SIG-M5 treated with dmso at 0.1 percent for 504 hours (cell line): ENCODE data around the gene ADAD2.

ENCODE experiments used
- DNase-seq: peaks from one replicate; lab custom pipeline; 2025; ENCODE audit not compliant: unreplicated experiment; lab: John Stamatoyannopoulos, UW

Gene ADAD2

GRCh38 chr16:84220851-84221250, 29.9 kb downstream of the ADAD2 start:
- no peak for DNase-seq

DNA sequence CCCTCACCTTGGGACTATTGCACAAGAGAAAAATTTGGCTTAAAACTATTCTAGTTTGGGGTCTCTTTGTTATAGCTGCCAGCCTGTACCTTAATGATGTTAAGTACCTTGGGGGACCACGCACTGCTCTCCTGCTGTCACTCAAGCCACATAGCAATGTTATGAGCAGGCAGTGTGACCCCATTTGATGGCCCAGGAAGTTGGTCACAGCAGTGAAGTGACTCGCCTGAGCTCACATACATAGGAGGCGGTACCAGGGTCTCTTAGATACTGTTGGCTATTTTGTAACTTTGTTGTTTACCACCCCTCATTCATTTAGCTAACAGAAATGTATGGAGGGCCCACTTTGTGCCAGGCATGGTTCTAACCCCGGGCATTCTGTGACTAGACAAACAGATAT, 32.5 kb downstream of the ADAD2 start:
- no peak for DNase-seq

DNA sequence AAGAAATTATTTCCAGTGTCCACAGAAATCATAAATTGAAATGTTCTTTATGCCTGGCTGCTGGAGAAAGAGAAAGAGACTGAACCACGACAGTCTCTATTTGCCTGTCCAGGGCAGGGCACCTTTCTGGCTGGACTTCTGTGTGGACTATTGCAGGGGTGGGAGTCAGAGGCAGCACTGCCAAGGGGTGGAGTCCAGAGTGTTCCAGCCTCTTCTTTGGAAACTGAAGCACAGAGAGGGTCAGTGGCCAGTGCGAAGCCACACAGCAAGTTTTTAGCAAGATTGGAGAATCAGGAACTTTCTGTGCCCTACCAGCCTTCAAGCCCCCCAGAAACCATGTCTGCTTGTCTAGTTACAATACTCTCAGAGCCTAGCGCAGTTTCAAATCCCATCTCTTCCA, 33.6 kb downstream of the ADAD2 start:
- DNase-seq, result no peak

DNA sequence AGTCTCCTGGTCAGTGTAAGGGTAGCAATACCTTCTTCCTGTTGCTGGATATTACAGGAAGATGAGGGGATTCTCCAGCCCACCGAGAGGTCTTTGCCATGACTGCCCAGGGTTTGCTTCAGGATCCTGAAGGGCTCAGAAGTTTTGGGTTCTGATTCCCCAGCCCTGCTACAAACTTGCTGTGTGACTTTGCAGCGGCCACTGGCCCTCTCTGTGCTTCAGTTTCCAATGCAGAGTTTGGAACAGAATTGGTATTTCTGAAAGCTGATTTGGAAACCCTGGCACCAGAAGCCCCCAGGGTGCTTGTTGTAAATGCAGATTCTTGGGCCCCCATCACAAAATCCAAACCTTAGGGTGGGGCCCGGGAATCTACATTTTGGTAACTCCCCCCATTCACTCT, 34.2 kb downstream of the ADAD2 start:
- no peak for DNase-seq

GRCh38 chr16:84225571-84225970, 34.6 kb downstream of the ADAD2 start:
- no peak for DNase-seq

DNA sequence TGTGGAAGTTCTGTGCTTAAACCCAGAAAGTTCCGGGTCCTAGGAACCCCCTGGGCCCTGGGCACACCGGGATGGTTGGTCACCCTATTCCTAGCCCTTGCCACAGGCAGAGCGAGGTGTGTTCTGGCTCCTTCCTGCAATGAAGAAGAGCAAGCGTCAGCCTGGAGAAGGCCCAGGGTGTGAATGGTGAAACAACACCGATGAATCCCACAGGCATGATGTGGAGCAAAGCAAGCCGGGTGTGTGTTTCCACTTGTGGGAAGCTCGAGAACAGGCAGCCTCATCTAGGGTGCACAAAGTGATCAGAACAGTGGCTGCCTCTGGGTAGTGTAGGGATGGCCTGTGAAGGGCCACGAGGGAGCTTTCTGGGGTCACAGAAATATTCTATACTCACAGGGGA, 35.1 kb downstream of the ADAD2 start:
- DNase-seq, result no peak

GRCh38 chr16:84227548-84227947, 36.6 kb downstream of the ADAD2 start:
- DNase-seq, result no peak

DNA sequence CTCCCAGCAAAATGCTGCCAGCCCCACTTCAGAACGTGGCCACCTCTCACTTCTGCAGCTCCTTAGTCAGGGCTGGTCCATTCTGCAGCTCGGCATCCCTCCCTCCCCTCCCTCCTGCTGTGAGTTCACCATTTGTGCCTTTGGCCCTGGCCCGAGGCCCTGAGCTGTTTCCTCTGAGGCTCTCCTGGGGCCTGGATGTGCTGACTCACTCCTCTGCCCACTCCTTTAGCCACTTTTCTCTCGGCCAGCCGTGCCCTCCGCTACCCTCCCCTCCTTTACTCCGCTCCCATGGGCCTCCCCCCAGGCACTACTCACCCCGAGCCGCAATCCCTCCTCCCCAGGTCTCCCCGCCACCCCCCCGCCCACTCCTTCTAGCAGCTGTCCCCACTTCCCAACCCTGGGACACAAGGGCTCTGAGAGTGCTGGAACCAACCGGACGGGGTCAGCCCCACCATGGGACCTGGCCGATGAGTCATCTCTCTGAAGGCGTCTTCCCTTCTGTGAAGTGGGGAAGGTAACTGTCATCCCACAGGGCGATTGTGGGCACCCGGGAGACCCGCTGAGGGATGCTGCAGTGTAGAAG, 37.4 kb downstream of the ADAD2 start:
- DNase-seq, result no peak

GRCh38 chr16:84229471-84229870, 38.5 kb downstream of the ADAD2 start:
- DNase-seq, result no peak

GRCh38 chr16:84232060-84232459, 41.1 kb downstream of the ADAD2 start:
- no peak for DNase-seq

DNA sequence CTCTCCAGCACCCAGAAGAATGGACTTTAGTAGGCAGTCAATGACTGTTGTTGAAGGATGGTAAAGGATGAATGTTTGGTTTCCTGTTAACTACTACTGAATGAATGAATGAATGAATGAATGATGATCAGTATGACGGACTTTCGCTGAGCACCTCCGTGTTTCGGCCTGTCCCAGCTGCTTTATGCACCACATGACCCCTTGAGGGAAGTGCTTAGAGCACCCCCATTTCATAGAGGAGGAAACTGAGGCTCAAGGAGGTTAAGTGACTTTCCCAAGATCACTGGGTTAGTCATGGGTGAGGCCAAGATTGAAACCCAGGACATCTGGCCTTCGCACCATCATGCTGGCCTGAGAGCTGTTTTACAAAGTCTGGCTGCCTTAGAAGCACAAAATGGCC, 42.0 kb downstream of the ADAD2 start:
- no peak for DNase-seq

GRCh38 chr16:84233748-84234147, 42.8 kb downstream of the ADAD2 start:
- DNase-seq, result no peak

DNA sequence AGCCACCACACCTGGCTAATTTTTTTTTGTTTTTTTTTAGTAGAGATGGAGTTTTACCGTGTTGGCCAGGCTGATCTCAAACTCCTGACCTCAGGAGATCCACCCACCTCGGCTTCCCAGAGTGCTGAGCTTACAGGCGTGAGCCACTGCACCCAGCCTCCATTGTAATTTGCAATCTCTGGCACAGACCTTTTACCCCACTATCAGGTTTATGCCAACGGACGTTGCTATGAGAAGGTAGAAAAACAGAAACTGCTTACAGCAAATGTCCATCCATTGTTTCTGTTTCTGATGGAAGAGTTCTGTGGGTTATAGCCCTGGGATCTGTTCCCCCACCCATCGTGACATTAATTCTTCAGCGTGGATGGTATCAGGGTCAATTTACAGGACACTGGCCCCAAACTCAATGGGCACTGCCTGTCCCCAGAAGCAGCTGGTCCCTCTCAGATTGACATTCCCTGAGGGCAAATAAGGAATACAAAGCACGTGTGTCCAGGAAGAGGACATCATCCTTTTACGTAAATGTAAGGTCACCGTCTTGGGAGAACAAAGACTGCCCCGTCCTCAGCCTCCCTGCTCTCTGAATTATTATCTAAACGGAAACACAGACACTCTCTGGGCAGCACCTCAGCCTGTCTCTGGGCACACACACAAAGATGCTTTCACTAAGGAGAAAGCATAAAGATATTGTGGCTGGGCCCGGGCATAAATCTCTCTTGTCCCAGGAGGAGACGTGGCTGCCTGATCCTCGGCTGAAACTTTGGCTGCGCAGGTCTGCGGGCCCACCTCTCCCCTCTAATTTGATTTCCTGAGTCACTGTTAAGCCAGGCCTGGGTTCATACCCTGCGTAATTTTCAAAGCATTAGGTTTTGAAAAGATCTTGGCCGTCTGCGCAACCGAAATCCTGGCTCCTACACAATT, 43.6 kb downstream of the ADAD2 start:
- no peak for DNase-seq

DNA sequence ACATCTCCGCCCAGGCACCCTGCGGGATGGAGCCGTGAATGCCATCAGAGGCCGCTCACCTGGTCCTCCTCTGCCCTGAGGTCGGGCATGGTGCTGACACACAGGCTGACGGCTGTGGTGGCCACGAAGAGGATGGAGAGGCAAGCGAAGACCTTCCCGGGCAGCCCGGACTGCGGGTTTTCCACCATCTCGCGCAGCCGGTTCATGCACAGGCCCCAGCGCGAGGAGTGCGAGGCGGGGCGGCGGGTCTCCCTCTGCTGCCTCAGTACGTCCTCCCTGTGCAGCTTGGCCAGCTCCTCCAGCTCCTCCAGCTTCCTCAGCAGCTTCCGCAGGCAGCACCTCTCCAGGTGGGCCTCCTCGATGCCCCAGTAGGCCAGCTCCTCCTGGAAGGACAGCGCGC, 45.7 kb downstream of the ADAD2 start:
- DNase-seq, result no peak

DNA sequence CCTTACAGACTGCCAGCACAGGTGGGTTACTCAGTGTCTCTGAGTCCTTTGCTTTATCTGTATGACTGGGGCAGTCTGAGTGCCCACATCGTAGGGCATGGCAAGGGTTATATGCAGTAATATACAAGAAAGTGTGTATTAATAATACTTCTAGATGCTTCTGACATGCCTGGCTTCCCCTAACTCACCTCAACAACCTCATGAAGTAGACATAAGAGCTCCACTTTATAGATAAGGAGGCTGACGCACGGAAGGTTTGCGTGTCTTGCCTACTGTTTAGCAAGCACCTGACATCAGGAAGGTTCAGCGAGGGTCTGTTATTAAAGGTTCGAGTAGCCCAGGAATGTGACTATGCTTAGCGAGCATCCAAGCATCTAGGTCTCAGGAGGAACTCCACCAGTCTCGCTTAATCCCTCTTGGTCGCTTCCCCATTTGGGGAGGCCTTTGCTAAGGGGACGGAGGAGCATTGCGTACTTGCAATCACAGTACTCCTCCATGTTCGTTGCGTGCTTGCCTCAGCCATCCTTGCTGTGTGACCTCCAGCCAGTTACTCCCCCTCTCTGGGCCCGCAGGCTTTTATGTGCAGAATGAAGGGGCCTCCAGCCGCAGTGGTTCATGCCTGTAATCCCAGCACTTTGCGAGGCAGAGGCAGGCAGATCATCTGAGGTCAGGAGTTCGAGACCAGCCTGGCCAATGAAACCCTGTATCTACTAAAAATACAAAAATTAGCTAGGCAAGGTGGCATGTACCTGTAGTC, 47.2 kb downstream of the ADAD2 start:
- no peak for DNase-seq

GRCh38 chr16:84239141-84239769, 48.3 kb downstream of the ADAD2 start:
- DNase-seq, result peak; percentile 15

DNA sequence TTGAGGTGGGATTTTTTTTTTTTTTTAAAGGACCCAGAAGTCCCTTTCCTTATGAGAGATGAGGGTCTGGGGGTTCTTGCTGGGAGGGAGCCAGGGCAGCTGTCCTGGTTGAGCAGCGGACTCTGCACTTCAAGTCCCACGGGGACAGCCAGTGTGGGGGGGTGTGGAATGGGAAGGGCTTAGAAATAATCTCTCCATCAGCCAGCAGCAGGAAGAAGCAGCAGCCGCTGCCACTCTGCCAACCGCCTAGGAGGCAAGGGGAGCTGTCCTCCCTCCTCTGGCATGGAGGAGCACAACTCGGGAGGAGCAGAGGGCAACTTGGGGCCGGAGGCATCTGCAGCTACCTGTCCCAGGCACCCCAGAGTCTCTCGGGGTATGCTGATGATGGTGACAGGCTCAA, 49.0 kb downstream of the ADAD2 start, which contains the start of gene KCNG4:
KCNG4 (minus strand) TSS at position 104 of the 400 bp plus-strand sequence. CDS start 2,527 bp downstream, outside the sequence.
- no peak for DNase-seq

DNA sequence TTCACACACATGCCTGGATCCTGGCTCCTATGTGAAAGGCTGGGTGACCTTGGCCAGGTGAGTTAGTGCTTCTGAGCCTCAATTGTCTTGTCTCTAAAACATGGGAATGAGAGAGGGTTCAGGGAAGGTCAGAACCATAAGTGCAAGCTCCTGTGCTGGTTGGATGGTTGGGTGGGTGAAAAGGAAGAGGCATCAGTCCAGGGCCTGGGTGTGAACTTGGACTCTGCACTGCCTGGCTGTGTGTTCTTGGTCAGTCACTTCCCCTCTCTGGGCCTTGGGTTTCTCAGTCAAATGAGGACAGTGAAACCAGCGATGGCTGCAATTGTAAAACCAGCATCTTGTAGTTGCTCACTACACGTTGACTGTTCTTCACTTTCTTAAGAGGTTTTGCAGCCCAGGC, 49.5 kb downstream of the ADAD2 start:
- no peak for DNase-seq

GRCh38 chr16:84241778-84242177, 50.8 kb downstream of the ADAD2 start:
- no peak for DNase-seq

- no peak for DNase-seq
These were observed 51.9 kb downstream of the ADAD2 start for GRCh38 chr16:84242839-84243238.

DNA sequence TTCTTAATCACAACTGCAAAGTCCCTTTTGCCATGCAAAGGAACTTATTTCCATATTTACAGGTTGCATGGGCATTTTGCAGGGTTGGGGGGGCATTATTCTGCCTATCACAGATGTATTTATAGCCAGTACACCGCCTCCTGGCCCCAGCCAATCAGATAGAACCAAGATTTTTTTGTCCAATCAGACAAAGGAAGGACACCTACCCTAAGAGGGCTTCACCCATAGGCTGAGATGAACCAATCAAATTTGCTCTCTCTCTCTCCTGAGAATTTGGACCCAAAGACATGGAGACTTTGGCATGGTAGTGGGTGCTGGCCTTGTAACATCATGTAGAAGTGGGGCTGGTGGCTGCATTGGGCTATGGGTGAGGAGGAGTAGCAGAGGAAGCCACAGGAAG, 52.8 kb downstream of the ADAD2 start:
- no peak for DNase-seq
